ENCODE results near the gene GOLGA8J. TPM values are rescaled to one million over a fixed set of nuclear protein-coding genes. Genes with fewer than 3 reads are reported as not detected.
"Not testable (repeated sequence)": the region's sequence is repeated elsewhere in the genome, so short reads cannot be mapped to it uniquely, and the experiment has no call there.

GOLGA8J gene
- 0.45 TPM in 1 of 2 replicates, not detected in the other for total RNA-seq

GRCh38 chr15:30082655-30083054 is at the start of gene GOLGA8J:
GOLGA8J (plus strand) TSS chr15:30082955; CDS start chr15:30083053, 98 bp downstream.
- intact Hi-C loops (cut with micrococcal nuclease): not testable (repeated sequence)

- intact Hi-C loops (cut with micrococcal nuclease): no loop called here
These were observed 49.5 kb upstream of the GOLGA8J start for GRCh38 chr15:30033211-30033610.

GRCh38 chr15:30033763-30034162 is 49.0 kb upstream of the GOLGA8J start:
- intact Hi-C loops (cut with micrococcal nuclease): no loop called here

- intact Hi-C loops (cut with micrococcal nuclease): no loop called here
These were observed 46.6 kb upstream of the GOLGA8J start for GRCh38 chr15:30036036-30036703.

- intact Hi-C loops (cut with micrococcal nuclease): no loop called here
These were observed 43.9 kb upstream of the GOLGA8J start for GRCh38 chr15:30038667-30039523.

- intact Hi-C loops (cut with micrococcal nuclease): no loop called here
These were observed 40.9 kb upstream of the GOLGA8J start for GRCh38 chr15:30041868-30042267.

GRCh38 chr15:30042556-30042955 is 40.2 kb upstream of the GOLGA8J start:
- intact Hi-C loops (cut with micrococcal nuclease): no loop called here

GRCh38 chr15:30043211-30043655 is 39.5 kb upstream of the GOLGA8J start:
- intact Hi-C loops (cut with micrococcal nuclease): no loop called here

GRCh38 chr15:30044377-30044776 is 38.4 kb upstream of the GOLGA8J start:
- intact Hi-C loops (cut with micrococcal nuclease): no loop called here

- intact Hi-C loops (cut with micrococcal nuclease): not testable (repeated sequence)
These were observed 37.9 kb upstream of the GOLGA8J start for GRCh38 chr15:30044826-30045225.

- intact Hi-C loops (cut with micrococcal nuclease): not testable (repeated sequence)
These were observed 37.3 kb upstream of the GOLGA8J start for GRCh38 chr15:30045248-30046041.

- intact Hi-C loops (cut with micrococcal nuclease): no loop called here
These were observed 36.3 kb upstream of the GOLGA8J start for GRCh38 chr15:30046430-30046829.

- intact Hi-C loops (cut with micrococcal nuclease): no loop called here
These were observed 27.2 kb upstream of the GOLGA8J start for GRCh38 chr15:30055604-30056003.

GRCh38 chr15:30056166-30056565 is 26.6 kb upstream of the GOLGA8J start:
- intact Hi-C loops (cut with micrococcal nuclease): no loop called here

- intact Hi-C loops (cut with micrococcal nuclease): no loop called here
These were observed 23.0 kb upstream of the GOLGA8J start for GRCh38 chr15:30059771-30060170.

GRCh38 chr15:30062881-30063280 is 19.9 kb upstream of the GOLGA8J start:
- intact Hi-C loops (cut with micrococcal nuclease): no loop called here

- intact Hi-C loops (cut with micrococcal nuclease): no loop called here
These were observed 18.8 kb upstream of the GOLGA8J start for GRCh38 chr15:30063835-30064546.

- intact Hi-C loops (cut with micrococcal nuclease): no loop called here
These were observed 17.5 kb upstream of the GOLGA8J start for GRCh38 chr15:30065025-30065801.

- intact Hi-C loops (cut with micrococcal nuclease): no loop called here
These were observed 14.4 kb upstream of the GOLGA8J start for GRCh38 chr15:30068326-30068725.

- intact Hi-C loops (cut with micrococcal nuclease): no loop called here
These were observed 10.1 kb upstream of the GOLGA8J start for GRCh38 chr15:30072630-30073029.
